Aorta (tissue), 5 donors: ENCODE measurements around the gene ALOX12B. TPM values are rescaled to one million over a fixed set of nuclear protein-coding genes. Genes with fewer than 3 reads are reported as not detected.
A peak's percentile ranks its signal among the peaks of the same experiment; 100 is the strongest.
"Not testable (repeated sequence)": the region's sequence is repeated elsewhere in the genome, so short reads cannot be mapped to it uniquely, and the experiment has no call there.

Source experiments
- ATAC-seq: fragments of 200-7000 bp; cut with Tn5 transposase; one replicate; pipeline ENCODE4 v1.9.1; 2022; ENCODE audit warnings: moderate library complexity; ENCODE audit not compliant: low FRiP score
- DNase-seq, 2 donors: peaks; one replicate each; pipeline ENCODE4 v3.0.0-alpha.2; 2020
- H3K27ac ChIP-seq, 2 donors: one replicate each; pipeline ENCODE4 v1.5.1; 2013; ENCODE audit warnings: low read length in 2 of 2, mild to moderate bottlenecking in 2 of 2, moderate library complexity in 2 of 2, control low read depth in 1 of 2, inconsistent platforms in 1 of 2, low read depth in 1 of 2
- H3K27me3 ChIP-seq, 2 donors: one replicate each; pipeline ENCODE4 v1.6.1; 2013; ENCODE audit warnings: control low read depth in 1 of 2, low read length in 1 of 2, mild to moderate bottlenecking in 1 of 2, moderate library complexity in 1 of 2; ENCODE audit not compliant: insufficient read depth in 2 of 2, control insufficient read depth in 1 of 2
- H3K36me3 ChIP-seq, 2 donors: one replicate each; pipeline ENCODE4 v1.6.1; 2013; ENCODE audit warnings: control low read depth in 1 of 2, low read length in 1 of 2, mild to moderate bottlenecking in 1 of 2; ENCODE audit not compliant: insufficient read depth in 2 of 2, control insufficient read depth in 1 of 2
- H3K4me1 ChIP-seq, 2 donors: one replicate each; pipeline ENCODE4 v1.6.1; 2013; ENCODE audit warnings: low read length in 2 of 2, control low read depth in 1 of 2, mild to moderate bottlenecking in 1 of 2, moderate library complexity in 1 of 2; ENCODE audit not compliant: insufficient read depth in 2 of 2, control insufficient read depth in 1 of 2
- H3K4me3 ChIP-seq, 2 donors: one replicate each; pipeline ENCODE4 v1.5.1; 2013; ENCODE audit warnings: low read length in 2 of 2, control low read depth in 1 of 2, mild to moderate bottlenecking in 1 of 2
- H3K9me3 ChIP-seq: one replicate; pipeline ENCODE4 v1.6.1; 2013; ENCODE audit warnings: mild to moderate bottlenecking, low read length; ENCODE audit not compliant: control insufficient read depth
- WGBS, 2 donors: extraction: QIAGEN DNeasy Blood & Tissue Kit; methylation state at CpG; one replicate each; pipeline ENCODE4 v1.1.7; 2013; 5-methylcytosine and 5-hydroxymethylcytosine counted together
- intact Hi-C, 2 donors: fragments of 100-400 bp; cut with DNase I; formaldehyde crosslinking; loops; one replicate each; pipeline versions ENCODE4 v1.14.2 to v1.15.0; 2022
- polyA plus RNA-seq, 2 donors: library from polyadenylated mRNA; stranded (reverse); fragments of 200-250 nt; gene quantifications; one replicate each; pipeline ENCODE4 v1.2.3, GENCODE V29; 2013
- total RNA-seq, 2 donors: library from RNA; stranded (reverse); fragmentation: NEBNext Ultra II Directional; extraction: Animal tissue kit (Norgen Biotek cat#: 25700); gene quantifications; one replicate each; pipeline ENCODE4 v1.2.1, GENCODE V29; 2021
- donor health status: healthy with polysubstance abuse.
- donor health status: Bipolar disorder and iron deficiency.
- donor health status: DM: no; HTN: no; CAD: no.
- donor health status: DM: no; HTN: no; CAD: no.
- donor health status: DM: yes; HTN: yes; CAD: no.

The ALOX12B gene
- total and polyA plus RNA-seq, 4 donors, result 0.25 TPM; not detected in 3

GRCh38 chr17:8066841-8067775, 20.4 kb downstream of the ALOX12B start:
- WGBS, 2 donors, result 65 to 68% methylated on average over 15 of the region's 15 CpGs
- DNase-seq (peak; percentile 13 to 58), ATAC-seq (no peak)
- Histone ChIP-seq H3K27me3 (no peaks in the 10 kb centered on the region), H3K4me1 (no peaks in the 10 kb centered on the region), H3K36me3 (no peaks in the 10 kb centered on the region), H3K4me3 (no peak overlapping the region), H3K27ac (no peak overlapping the region), H3K9me3 (no peaks in the 10 kb centered on the region)
- intact Hi-C loops, result loop anchor here in 1 of 2 donors (10.0 kb wide), 1 partner anchor 48 kb away; the partner anchor contains the start of gene ALOXE3

- DNase-seq (peak; percentile 16 to 56), ATAC-seq (no peak)
- Histone ChIP-seq H3K4me1 (no peaks in the 10 kb centered on the region), H3K4me3 (no peak overlapping the region), H3K27ac (no peak overlapping the region), H3K9me3 (no peaks in the 10 kb centered on the region), H3K36me3 (no peaks in the 10 kb centered on the region), H3K27me3 (no peaks in the 10 kb centered on the region)
- intact Hi-C loops, result loop anchor here in 1 of 2 donors (10.0 kb wide), 1 partner anchor 50 kb away; the partner anchor contains the start of gene ALOXE3
- WGBS, 2 donors, result 45 to 53% methylated on average over 6 of the region's 6 CpGs
Observed at GRCh38 chr17:8064561-8065019, 22.9 kb downstream of the ALOX12B start.

- H3K27ac ChIP-seq, result no peak overlapping the region
- intact Hi-C loops, result loop anchor here in 1 of 2 donors (10.0 kb wide), 1 partner anchor 51 kb away; the partner anchor contains the start of gene ALOXE3
Observed at GRCh38 chr17:8063761-8064534, 23.6 kb downstream of the ALOX12B start.

GRCh38 chr17:8062807-8063483, 24.6 kb downstream of the ALOX12B start:
- Histone ChIP-seq H3K4me1 (no peaks in the 10 kb centered on the region), H3K27ac (no peak overlapping the region), H3K36me3 (no peaks in the 10 kb centered on the region), H3K4me3 (no peak overlapping the region), H3K9me3 (no peaks in the 10 kb centered on the region), H3K27me3 (no peaks in the 10 kb centered on the region)
- intact Hi-C loops, result loop anchor here in 1 of 2 donors (10.0 kb wide), 1 partner anchor 52 kb away; the partner anchor contains the start of gene ALOXE3
- DNase-seq, result no peak
- ATAC-seq, result no peak
- WGBS, 2 donors, result 7 to 10% methylated on average over 15 of the region's 15 CpGs

More at GRCh38 chr17:8063761-8064534, 23.6 kb downstream of the ALOX12B start:
- DNase-seq (peak; percentile 39 to 47), ATAC-seq (no peak)
- H3K9me3 ChIP-seq, result no peaks in the 10 kb centered on the region
- H3K4me1 ChIP-seq, result no peaks in the 10 kb centered on the region
- H3K36me3 ChIP-seq, result no peaks in the 10 kb centered on the region
- H3K27me3 ChIP-seq, result no peaks in the 10 kb centered on the region
- no peak overlapping the region for H3K4me3 ChIP-seq
- 10 to 12% methylated on average over 12 to 28 of the region's 28 CpGs for WGBS, 2 donors

- intact Hi-C loops, result loop anchor here in 1 of 2 donors (10.0 kb wide), 1 partner anchor 52 kb away; the partner anchor contains the start of gene ALOXE3
- no peaks in the 10 kb centered on the region for H3K27me3 ChIP-seq
- no peak for ATAC-seq
Observed at GRCh38 chr17:8062435-8062806, 25.1 kb downstream of the ALOX12B start.

GRCh38 chr17:8061851-8062250, 25.7 kb downstream of the ALOX12B start:
- DNase-seq, result peak in 1 of 2 donors; percentile 19
- H3K4me1 ChIP-seq, H3K27me3 ChIP-seq, ATAC-seq, H3K4me3 ChIP-seq, H3K9me3 ChIP-seq, H3K27ac ChIP-seq, H3K36me3 ChIP-seq: not testable (repeated sequence)
- 37 to 39% methylated on average over 8 of the region's 8 CpGs for WGBS, 2 donors
- intact Hi-C loops, result loop anchor here in 1 of 2 donors (10.0 kb wide), 1 partner anchor 53 kb away; the partner anchor contains the start of gene ALOXE3

More at GRCh38 chr17:8062435-8062806, 25.1 kb downstream of the ALOX12B start:
- DNase-seq, result no peak
- WGBS, 2 donors, result 3 to 7% methylated on average over 8 of the region's 8 CpGs
- Histone ChIP-seq H3K4me1 (no peaks in the 10 kb centered on the region), H3K4me3 (no peak overlapping the region), H3K36me3 (no peaks in the 10 kb centered on the region), H3K27ac (no peak overlapping the region), H3K9me3 (no peaks in the 10 kb centered on the region)

- intact Hi-C loops, result loop anchor here in 1 of 2 donors (10.0 kb wide), 1 partner anchor 55 kb away; the partner anchor contains the start of gene ALOXE3
- no peak overlapping the region for H3K4me3 ChIP-seq
- DNase-seq (peak in 1 of 2 donors; percentile 38), ATAC-seq (peak; percentile 63)
- WGBS, 2 donors, result 6 to 7% methylated on average over 10 of the region's 10 CpGs
- H3K4me1 ChIP-seq, result no peaks in the 10 kb centered on the region
- no peaks in the 10 kb centered on the region for H3K27me3 ChIP-seq
- H3K36me3 ChIP-seq, result no peaks in the 10 kb centered on the region
- no peaks in the 10 kb centered on the region for H3K9me3 ChIP-seq
- H3K27ac ChIP-seq, result no peak overlapping the region
Observed at GRCh38 chr17:8060274-8060673, 27.2 kb downstream of the ALOX12B start.

- intact Hi-C loops, result loop anchor here in 1 of 2 donors (5.0 to 10.0 kb wide), 3 partner anchors 72 to 202 kb away; partner anchors contain the start of genes CNTROB, CYB5D1, NAA38 and TMEM88
- Histone ChIP-seq H3K4me1 (no peaks in the 10 kb centered on the region), H3K4me3 (no peak overlapping the region), H3K9me3 (no peaks in the 10 kb centered on the region), H3K27me3 (no peaks in the 10 kb centered on the region), H3K27ac (no peak overlapping the region), H3K36me3 (no peaks in the 10 kb centered on the region)
- WGBS, 2 donors, result 27 to 29% methylated on average over 7 of the region's 7 CpGs
- no peak for DNase-seq
- no peak for ATAC-seq
Observed at GRCh38 chr17:8059131-8059530, 28.4 kb downstream of the ALOX12B start.
